ENCODE measurements around the gene ACTR3C.

DNA sequence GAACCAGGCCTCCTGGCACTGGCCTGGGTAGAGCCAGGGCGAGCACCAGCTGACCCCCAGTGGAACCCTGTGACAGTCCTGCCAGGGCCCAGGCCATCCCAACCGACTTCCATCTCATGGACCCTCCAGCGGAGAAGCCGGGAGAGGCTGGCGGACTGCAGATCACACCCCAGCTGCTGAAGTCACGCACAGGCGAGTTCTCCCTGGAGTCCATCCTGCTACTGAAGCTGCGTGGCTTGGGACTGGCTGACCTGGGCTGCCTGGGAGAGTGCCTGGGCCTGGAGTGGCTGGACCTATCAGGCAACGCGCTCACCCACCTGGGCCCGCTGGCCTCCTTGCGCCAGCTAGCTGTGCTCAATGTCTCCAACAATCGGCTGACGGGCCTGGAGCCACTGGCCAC, 13.4 kb upstream of the ACTR3C start:
- TF ChIP-seq, protein P1, sequence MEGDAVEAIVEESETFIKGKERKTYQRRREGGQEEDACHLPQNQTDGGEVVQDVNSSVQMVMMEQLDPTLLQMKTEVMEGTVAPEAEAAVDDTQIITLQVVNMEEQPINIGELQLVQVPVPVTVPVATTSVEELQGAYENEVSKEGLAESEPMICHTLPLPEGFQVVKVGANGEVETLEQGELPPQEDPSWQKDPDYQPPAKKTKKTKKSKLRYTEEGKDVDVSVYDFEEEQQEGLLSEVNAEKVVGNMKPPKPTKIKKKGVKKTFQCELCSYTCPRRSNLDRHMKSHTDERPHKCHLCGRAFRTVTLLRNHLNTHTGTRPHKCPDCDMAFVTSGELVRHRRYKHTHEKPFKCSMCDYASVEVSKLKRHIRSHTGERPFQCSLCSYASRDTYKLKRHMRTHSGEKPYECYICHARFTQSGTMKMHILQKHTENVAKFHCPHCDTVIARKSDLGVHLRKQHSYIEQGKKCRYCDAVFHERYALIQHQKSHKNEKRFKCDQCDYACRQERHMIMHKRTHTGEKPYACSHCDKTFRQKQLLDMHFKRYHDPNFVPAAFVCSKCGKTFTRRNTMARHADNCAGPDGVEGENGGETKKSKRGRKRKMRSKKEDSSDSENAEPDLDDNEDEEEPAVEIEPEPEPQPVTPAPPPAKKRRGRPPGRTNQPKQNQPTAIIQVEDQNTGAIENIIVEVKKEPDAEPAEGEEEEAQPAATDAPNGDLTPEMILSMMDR (IDR thresholded peaks at IDR 0.05; ENCODE audit: insufficient read depth, low read length, poor library complexity, severe bottlenecking): no peak
- TF ChIP-seq EZH2phosphoT487 (conservative IDR thresholded peaks at IDR 0.05; ENCODE audit: low read length): no peak

Measured in SU-DHL-6 (cell line).